Fibroblast of the conjunctiva (primary cell): ENCODE data around the gene SIVA1.

Experiments
- DNase-seq: peaks from one replicate; pipeline ENCODE4 v3.0.0-alpha.2; 2010; ENCODE audit warnings: low read depth

Gene SIVA1

GRCh38 chr14:104797115-104798044 is 44.4 kb downstream of the SIVA1 start:
- no peak for DNase-seq

- no peak for DNase-seq
Measured at GRCh38 chr14:104798300-104799243, 45.6 kb downstream of the SIVA1 start.

GRCh38 chr14:104799244-104800014 is 46.5 kb downstream of the SIVA1 start:
- peak; percentile 16 for DNase-seq

- DNase-seq: peak; percentile 50
Measured at GRCh38 chr14:104800015-104800770, 47.2 kb downstream of the SIVA1 start.

GRCh38 chr14:104800771-104801519 is 48.0 kb downstream of the SIVA1 start, which contains the start of gene ZBTB42:
ZBTB42 (plus strand) TSS chr14:104801101; CDS start chr14:104801198, 97 bp downstream.
- no peak for DNase-seq

- DNase-seq: no peak
Measured at GRCh38 chr14:104801520-104802393, 48.8 kb downstream of the SIVA1 start.

- no peak for DNase-seq
Measured at GRCh38 chr14:104802394-104803184, 49.6 kb downstream of the SIVA1 start.

- no peak for DNase-seq
Measured at GRCh38 chr14:104803280-104803911, 50.4 kb downstream of the SIVA1 start.

- no peak for DNase-seq
Measured at GRCh38 chr14:104803912-104804410, 51.0 kb downstream of the SIVA1 start.

GRCh38 chr14:104804481-104805325 is 51.8 kb downstream of the SIVA1 start:
- DNase-seq: no peak

GRCh38 chr14:104805326-104805678 is 52.4 kb downstream of the SIVA1 start:
- peak; percentile 84 for DNase-seq

GRCh38 chr14:104805941-104806624 is 53.1 kb downstream of the SIVA1 start:
- no peak for DNase-seq

GRCh38 chr14:104806625-104807465 is 53.9 kb downstream of the SIVA1 start:
- no peak for DNase-seq

GRCh38 chr14:104808456-104808855 is 55.5 kb downstream of the SIVA1 start:
- DNase-seq: no peak
